ENCODE measurements around the gene KRTAP2-1. TPM values are rescaled to one million over a fixed set of nuclear protein-coding genes. Genes with fewer than 3 reads are reported as not detected.

KRTAP2-1 gene
- total and polyA plus RNA-seq, 2 of the 8 experiments (the other 6 are each of a cell fraction or from before 2014, with no cell fraction given), result not detected

GRCh38 chr17:41073676-41074075 is 26.6 kb upstream of the KRTAP2-1 start (continued):
- TF ChIP-seq RBBP5 (IDR thresholded peaks at IDR 0.05; ENCODE audit: borderline replicate concordance, low read depth, low read length) (no peak), EP300 (IDR thresholded peaks at IDR 0.05; ENCODE audit: borderline replicate concordance in 1 of 2, low read depth in 2 of 2, low read length in 2 of 2) (no peak), SP2 (IDR thresholded peaks at IDR 0.05; ENCODE audit: low read length) (no peak), MAFK (IDR thresholded peaks at IDR 0.05; ENCODE audit: low read depth, low read length) (no peak), TEAD4 (IDR thresholded peaks at IDR 0.05; ENCODE audit: low read depth, low read length) (no peak), YY1 (IDR thresholded peaks at IDR 0.05; ENCODE audit: low read depth, low read length) (no peak), TAF7 (optimal IDR thresholded peaks at IDR 0.05; ENCODE audit: borderline replicate concordance, low read depth, low read length) (no peak), CTBP2 (IDR thresholded peaks at IDR 0.05; ENCODE audit: borderline replicate concordance, insufficient read depth, insufficient read length, low read length) (no peak)

All from H1 (cell line).